Keratinocyte (primary cell): ENCODE data around the gene MET.
"Not testable (repeated sequence)": the region's sequence is repeated elsewhere in the genome, so short reads cannot be mapped to it uniquely, and the experiment has no call there.

Source experiments
- CTCF ChIP-seq, 3 experiments: IDR thresholded peaks in 1 of 3; conservative IDR thresholded peaks in 1 of 3; optimal IDR thresholded peaks in 1 of 3; 2 replicates in 2 of 3; 3 replicates in 1 of 3; pipeline versions ENCODE3 to v1.5.1; 2011; ENCODE audit warnings: low read length in 3 of 3, mild to moderate bottlenecking in 3 of 3, moderate library complexity in 2 of 3, control low read depth in 1 of 3, inconsistent platforms in 1 of 3; ENCODE audit not compliant: insufficient read depth in 2 of 3; ENCODE audit errors: extremely low read depth in 1 of 3
- EZH2 ChIP-seq: IDR thresholded peaks from one replicate; pipeline ENCODE4 v1.6.1; 2012; ENCODE audit warnings: inconsistent platforms, mild to moderate bottlenecking, low read length, moderate library complexity

- TF ChIP-seq CTCF (optimal IDR thresholded peaks at IDR 0.05 in 1 of 3, IDR thresholded peaks at IDR 0.05 in 1 of 3, conservative IDR thresholded peaks at IDR 0.05 in 1 of 3; ENCODE audit: extremely low read depth in 1 of 3, insufficient read depth in 2 of 3, low read length in 3 of 3); EZH2: not testable (repeated sequence)
These were observed 79.1 kb downstream of the MET start for GRCh38 chr7:116751070-116751469.
